Ishikawa (cell line): ENCODE data around the gene ADD1.

Experiments
- CEBPB ChIP-seq: IDR thresholded peaks from 2 replicates; pipeline ENCODE4 v1.6.1; 2012
- CREB1 ChIP-seq: IDR thresholded peaks from 2 replicates; pipeline ENCODE4 v1.6.1; 2012; ENCODE audit warnings: low read depth
- EGR1 ChIP-seq: IDR thresholded peaks from 2 replicates; pipeline ENCODE4 v1.6.1; 2012
- EP300 ChIP-seq: IDR thresholded peaks from 2 replicates; pipeline ENCODE4 v1.6.1; 2012; ENCODE audit warnings: borderline replicate concordance
- FOXM1 ChIP-seq: IDR thresholded peaks from 2 replicates; pipeline ENCODE4 v1.6.1; 2012; ENCODE audit warnings: low read depth, borderline replicate concordance
- MAX ChIP-seq: IDR thresholded peaks from 2 replicates; pipeline ENCODE4 v1.6.1; 2012
- NFIC ChIP-seq: IDR thresholded peaks from 2 replicates; pipeline ENCODE4 v1.6.1; 2012
- RAD21 ChIP-seq: IDR thresholded peaks from 2 replicates; pipeline ENCODE4 v1.6.1; 2012; ENCODE audit warnings: low read depth
- TAF1 ChIP-seq: IDR thresholded peaks from 2 replicates; pipeline ENCODE4 v1.6.1; 2012; ENCODE audit warnings: low read depth, mild to moderate bottlenecking
- TCF12 ChIP-seq: IDR thresholded peaks from 2 replicates; pipeline ENCODE4 v1.6.1; 2012; ENCODE audit warnings: low read depth
- TEAD4 ChIP-seq: IDR thresholded peaks from 2 replicates; pipeline ENCODE4 v1.6.1; 2012
- YY1 ChIP-seq: IDR thresholded peaks from 2 replicates; pipeline ENCODE4 v1.6.1; 2012; ENCODE audit warnings: low read depth
- ZBTB7A ChIP-seq: IDR thresholded peaks from 2 replicates; pipeline ENCODE4 v1.6.1; 2012; ENCODE audit warnings: low read depth
- TF ChIP-seq, protein P1 (sequence below): IDR thresholded peaks from 2 replicates; pipeline ENCODE4 v1.6.1; 2012
- TF ChIP-seq, protein P2 (sequence below): IDR thresholded peaks from 2 replicates; pipeline ENCODE4 v1.6.1; 2012; ENCODE audit warnings: low read depth, mild to moderate bottlenecking

The ADD1 gene

DNA sequence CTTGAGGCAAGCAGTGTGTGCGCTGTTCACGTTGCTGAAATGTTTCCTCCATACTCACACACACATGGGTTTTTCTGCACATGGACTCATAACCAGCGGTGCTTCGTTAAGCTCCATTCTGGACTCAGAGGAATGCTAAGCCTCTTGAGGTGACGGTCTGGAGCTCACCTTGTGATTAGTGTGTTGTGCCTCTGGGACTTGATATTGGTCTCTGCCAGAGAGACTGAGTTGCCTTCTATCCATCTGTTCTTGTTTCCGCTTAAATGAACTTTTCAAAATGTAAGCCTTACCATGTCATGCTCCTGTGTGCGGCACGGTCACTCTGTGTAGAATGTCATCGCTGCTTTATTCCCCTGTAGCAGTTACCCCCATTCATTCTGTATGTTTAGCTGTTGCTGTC lies 42.5 kb downstream of the ADD1 start:
- TF ChIP-seq EP300 (no peak), NFIC (no peak), FOXM1 (no peak)
- TF ChIP-seq, protein P1, sequence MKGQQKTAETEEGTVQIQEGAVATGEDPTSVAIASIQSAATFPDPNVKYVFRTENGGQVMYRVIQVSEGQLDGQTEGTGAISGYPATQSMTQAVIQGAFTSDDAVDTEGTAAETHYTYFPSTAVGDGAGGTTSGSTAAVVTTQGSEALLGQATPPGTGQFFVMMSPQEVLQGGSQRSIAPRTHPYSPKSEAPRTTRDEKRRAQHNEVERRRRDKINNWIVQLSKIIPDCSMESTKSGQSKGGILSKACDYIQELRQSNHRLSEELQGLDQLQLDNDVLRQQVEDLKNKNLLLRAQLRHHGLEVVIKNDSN: no peak

- TF ChIP-seq RAD21: no peak
These were observed 43.0 kb downstream of the ADD1 start for GRCh38 chr4:2886622-2887021.

- TF ChIP-seq RAD21 (no peak), TCF12 (no peak), TEAD4 (no peak), CEBPB (no peak), EP300 (no peak), FOXM1 (no peak), TAF1 (no peak)
- TF ChIP-seq, protein P2, sequence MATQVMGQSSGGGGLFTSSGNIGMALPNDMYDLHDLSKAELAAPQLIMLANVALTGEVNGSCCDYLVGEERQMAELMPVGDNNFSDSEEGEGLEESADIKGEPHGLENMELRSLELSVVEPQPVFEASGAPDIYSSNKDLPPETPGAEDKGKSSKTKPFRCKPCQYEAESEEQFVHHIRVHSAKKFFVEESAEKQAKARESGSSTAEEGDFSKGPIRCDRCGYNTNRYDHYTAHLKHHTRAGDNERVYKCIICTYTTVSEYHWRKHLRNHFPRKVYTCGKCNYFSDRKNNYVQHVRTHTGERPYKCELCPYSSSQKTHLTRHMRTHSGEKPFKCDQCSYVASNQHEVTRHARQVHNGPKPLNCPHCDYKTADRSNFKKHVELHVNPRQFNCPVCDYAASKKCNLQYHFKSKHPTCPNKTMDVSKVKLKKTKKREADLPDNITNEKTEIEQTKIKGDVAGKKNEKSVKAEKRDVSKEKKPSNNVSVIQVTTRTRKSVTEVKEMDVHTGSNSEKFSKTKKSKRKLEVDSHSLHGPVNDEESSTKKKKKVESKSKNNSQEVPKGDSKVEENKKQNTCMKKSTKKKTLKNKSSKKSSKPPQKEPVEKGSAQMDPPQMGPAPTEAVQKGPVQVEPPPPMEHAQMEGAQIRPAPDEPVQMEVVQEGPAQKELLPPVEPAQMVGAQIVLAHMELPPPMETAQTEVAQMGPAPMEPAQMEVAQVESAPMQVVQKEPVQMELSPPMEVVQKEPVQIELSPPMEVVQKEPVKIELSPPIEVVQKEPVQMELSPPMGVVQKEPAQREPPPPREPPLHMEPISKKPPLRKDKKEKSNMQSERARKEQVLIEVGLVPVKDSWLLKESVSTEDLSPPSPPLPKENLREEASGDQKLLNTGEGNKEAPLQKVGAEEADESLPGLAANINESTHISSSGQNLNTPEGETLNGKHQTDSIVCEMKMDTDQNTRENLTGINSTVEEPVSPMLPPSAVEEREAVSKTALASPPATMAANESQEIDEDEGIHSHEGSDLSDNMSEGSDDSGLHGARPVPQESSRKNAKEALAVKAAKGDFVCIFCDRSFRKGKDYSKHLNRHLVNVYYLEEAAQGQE: no peak
These were observed 43.7 kb downstream of the ADD1 start for GRCh38 chr4:2887343-2887742.

DNA sequence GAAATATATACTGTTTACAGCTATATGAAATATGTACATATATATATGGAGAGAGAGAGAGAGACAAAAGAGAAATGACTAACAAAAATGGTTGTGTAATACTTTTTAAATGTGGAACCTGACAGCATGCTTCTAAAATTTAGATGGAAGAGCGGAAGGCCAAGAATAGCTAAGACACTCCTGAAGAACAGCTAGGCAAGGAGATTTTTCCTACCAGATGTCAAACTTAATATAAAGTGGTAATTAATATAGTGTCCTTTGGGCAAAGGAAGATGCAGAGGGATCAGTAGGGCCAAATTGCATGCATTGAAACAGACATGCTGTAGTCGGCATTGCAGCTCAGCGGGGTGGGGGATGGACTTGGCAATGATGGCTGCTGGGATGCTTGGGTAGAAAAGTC lies 45.2 kb downstream of the ADD1 start:
- TF ChIP-seq TAF1: no peak
- no peak for TF ChIP-seq EP300
- TF ChIP-seq ZBTB7A: no peak
- TF ChIP-seq CREB1: no peak
- TF ChIP-seq NFIC: no peak
- TF ChIP-seq FOXM1: no peak
- TF ChIP-seq, protein P2: no peak
- TF ChIP-seq YY1: no peak
- TF ChIP-seq TCF12: no peak

DNA sequence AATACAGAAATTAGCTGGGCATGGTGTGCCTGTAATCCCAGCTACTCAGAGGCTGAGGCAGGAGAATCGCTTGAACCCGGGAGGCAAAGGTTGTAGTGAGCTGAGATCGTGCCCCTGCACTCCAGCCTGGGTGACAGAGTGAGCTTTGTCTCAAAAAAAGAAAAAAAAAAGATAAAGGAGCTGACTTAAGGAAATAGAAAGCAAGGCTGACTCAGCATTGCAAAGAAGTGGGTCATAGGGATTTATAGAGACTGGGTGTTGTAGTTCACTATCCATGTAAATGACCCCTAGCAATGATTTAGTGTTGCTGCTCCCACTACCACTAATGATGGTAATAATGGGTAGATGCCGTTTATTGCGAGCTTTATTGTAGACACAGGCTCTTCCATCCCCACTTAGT lies 47.6 kb downstream of the ADD1 start:
- TF ChIP-seq YY1 (no peak), CREB1 (no peak), EGR1 (no peak), TCF12 (no peak), NFIC (no peak), TEAD4 (no peak), RAD21 (no peak), TAF1 (no peak), EP300 (no peak), MAX (no peak), CEBPB (no peak), ZBTB7A (no peak)
- TF ChIP-seq, protein P2: no peak
- TF ChIP-seq, protein P1: no peak

DNA sequence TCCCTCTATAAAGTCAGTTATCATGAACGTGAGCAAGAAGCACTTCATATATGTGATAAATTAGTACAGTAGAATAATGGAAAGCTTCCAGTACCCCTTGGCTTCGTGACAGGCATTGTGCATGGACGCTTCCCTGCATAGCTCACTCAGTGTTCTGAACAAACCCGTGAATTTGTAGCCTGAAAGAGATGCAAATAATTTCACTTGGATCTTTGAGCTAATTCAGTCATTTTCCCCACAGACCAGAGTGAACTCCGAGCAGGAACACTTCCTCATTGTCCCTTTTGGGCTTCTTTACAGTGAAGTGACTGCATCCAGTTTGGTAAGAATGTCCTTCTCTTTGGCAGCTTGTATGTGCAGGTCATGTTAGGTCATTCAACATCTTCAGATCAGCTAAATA lies 50.1 kb downstream of the ADD1 start:
- no peak for TF ChIP-seq TEAD4
- no peak for TF ChIP-seq EGR1
- TF ChIP-seq TCF12: no peak
- no peak for TF ChIP-seq TAF1
- TF ChIP-seq EP300: no peak
- no peak for TF ChIP-seq CREB1
- TF ChIP-seq NFIC: no peak
- TF ChIP-seq, protein P2: no peak
- no peak for TF ChIP-seq ZBTB7A
